ENCODE measurements around the gene WDR18. TPM values are rescaled to one million over a fixed set of nuclear protein-coding genes. Genes with fewer than 3 reads are reported as not detected.

The WDR18 gene
- total RNA-seq, 2 experiments from 2014 or later: 71.6 to 87.8 TPM

DNA sequence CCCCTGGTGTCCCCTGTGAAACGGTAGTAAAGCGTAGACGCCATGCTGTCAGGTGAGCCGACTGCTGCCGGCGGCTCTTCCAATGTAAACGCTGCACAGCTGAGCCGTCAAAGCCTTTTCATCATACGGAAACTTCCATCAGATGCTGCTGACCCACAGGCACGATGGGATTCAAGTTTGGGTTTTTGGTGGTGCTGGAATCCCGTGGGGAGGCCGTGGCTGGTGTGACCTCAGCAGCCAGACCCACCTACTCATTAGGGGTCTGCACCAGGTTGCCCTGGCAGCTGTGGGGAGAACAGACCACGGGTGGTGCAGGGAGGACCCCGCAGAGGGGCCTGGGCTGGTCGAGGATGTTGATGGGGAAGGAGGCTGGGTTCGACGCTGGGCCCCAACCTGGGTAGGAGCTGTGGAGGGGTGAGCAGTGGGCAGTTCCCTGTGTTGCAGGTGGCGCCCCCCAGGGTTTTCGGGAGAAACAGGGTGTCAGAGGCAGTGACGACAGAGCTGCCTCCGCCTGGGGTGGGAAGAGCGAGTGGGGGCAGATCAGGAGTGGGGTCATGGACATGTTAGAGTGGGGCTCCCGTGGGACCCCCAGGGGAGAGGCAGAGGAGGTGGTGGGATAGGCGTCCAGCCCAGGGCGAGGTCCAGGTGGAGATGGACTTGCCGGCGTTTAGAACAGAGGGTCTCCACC is 22.7 kb downstream of the WDR18 start:
- POLR2A ChIA-PET: interaction anchor here (1.2 kb wide), 1 partner anchor 13 kb away, joined by 4 read pairs; no protein-coding TSS in a partner anchor
- Mint-ChIP-seq H3K36me3 (ENCODE audit: low read depth) (peaks cover 4% of the 10 kb centered on the region), H3K9me3 (ENCODE audit: low read depth) (no peaks in the 10 kb centered on the region), H3K4me1 (no peaks in the 10 kb centered on the region), H3K27me3 (peaks cover 5% of the 10 kb centered on the region), H3K27ac (no peak overlapping the region), H3K4me3 (no peak overlapping the region)
- CTCF ChIA-PET: interaction anchor here (0.8 kb wide), 2 partner anchors 8 to 10 kb away, joined by 3 to 7 read pairs; no protein-coding TSS in a partner anchor
- intact Hi-C loops (cut with DNase I, micrococcal nuclease): no loop called here
- DNase-seq: no peak
- no peak for ATAC-seq

DNA sequence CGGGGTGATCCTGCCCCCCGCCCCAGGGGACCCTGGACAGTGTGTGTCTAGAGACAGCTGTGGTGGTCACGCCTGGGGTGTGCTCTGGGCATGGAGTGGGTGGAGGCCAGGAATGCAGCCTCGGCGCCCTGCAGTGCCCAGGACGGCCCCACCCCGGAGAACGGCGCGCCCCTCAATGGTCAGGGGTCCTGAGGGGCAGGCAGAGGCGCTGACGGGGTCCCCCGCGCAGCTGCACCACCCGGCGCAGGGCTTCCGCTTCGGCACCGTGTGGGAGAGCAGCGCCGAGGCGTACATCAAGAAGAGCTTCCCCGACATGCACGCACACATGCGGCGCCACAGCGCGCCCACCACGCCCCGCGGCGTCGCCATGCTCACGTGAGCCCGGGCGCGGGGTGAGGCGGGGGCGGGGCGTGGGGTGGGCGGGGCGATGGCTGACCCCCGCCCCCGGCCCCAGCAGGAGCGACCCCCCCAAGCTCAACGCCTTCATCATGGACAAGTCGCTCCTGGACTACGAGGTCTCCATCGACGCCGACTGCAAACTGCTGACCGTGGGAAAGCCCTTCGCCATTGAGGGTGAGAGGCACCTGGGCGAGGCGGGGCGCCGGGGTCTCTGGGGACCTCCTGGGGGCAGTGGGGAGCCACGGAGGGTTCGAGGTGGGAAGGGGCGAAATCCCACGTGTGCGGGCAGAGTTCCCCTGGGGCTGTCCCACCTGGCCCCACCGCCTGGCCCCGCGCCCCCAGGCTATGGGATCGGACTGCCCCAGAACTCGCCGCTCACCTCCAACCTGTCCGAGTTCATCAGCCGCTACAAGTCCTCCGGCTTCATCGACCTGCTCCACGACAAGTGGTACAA is 23.5 kb downstream of the WDR18 start:
- POLR2A ChIA-PET: interaction anchor here (1.2 kb wide), 1 partner anchor 12 kb away, joined by 4 read pairs; no protein-coding TSS in a partner anchor
- ATAC-seq: no peak
- Mint-ChIP-seq H3K4me1 (no peaks in the 10 kb centered on the region), H3K27me3 (peaks cover 3% of the 10 kb centered on the region), H3K36me3 (ENCODE audit: low read depth) (peaks cover 4% of the 10 kb centered on the region), H3K9me3 (ENCODE audit: low read depth) (no peaks in the 10 kb centered on the region), H3K4me3 (no peak overlapping the region), H3K27ac (no peak overlapping the region)
- intact Hi-C loops (cut with DNase I, micrococcal nuclease): no loop called here
- CTCF ChIA-PET: no interaction called here
- no peak for DNase-seq

DNA sequence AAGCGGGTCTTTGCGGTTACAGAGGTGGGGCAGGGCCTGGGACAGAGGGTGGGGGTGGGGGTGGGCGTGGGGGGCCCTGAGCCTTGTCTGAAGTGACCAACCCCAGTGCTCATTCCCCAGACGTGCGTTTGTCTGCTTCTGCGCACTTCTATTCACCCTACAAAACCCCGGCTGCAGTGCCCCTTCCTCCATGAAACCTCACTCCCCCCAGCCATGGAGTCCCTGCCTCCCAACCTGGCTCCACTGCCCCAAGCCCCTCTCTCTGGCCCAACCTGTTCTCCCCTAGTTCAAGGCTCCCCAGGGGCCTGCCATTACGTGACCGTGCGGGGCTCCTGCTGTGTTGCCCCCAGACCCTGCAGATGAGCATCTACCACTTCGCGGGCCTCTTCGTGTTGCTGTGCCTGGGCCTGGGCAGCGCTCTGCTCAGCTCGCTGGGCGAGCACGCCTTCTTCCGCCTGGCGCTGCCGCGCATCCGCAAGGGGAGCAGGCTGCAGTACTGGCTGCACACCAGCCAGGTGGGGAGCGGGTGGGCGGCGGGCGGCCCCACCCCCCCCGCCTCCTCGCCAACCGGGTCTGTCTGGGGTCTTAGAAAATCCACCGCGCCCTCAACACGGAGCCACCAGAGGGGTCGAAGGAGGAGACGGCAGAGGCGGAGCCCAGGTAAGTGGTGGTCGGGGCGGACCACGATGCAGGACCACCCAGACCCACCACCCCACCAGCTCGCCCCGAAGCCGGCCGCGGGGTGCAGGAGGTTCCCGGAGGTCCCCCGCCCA is 24.3 kb downstream of the WDR18 start:
- H3K9me3 Mint-ChIP-seq (ENCODE audit: low read depth): no peaks in the 10 kb centered on the region
- H3K27me3 Mint-ChIP-seq: no peaks in the 10 kb centered on the region
- intact Hi-C loops (cut with DNase I, micrococcal nuclease): no loop called here
- peaks cover 4% of the 10 kb centered on the region for H3K36me3 Mint-ChIP-seq (ENCODE audit: low read depth)
- POLR2A ChIA-PET: no interaction called here
- no peak overlapping the region for H3K4me3 Mint-ChIP-seq
- H3K27ac Mint-ChIP-seq: no peak overlapping the region
- ATAC-seq (no peak), DNase-seq (no peak)
- CTCF ChIA-PET: no interaction called here
- H3K4me1 Mint-ChIP-seq: no peaks in the 10 kb centered on the region

DNA sequence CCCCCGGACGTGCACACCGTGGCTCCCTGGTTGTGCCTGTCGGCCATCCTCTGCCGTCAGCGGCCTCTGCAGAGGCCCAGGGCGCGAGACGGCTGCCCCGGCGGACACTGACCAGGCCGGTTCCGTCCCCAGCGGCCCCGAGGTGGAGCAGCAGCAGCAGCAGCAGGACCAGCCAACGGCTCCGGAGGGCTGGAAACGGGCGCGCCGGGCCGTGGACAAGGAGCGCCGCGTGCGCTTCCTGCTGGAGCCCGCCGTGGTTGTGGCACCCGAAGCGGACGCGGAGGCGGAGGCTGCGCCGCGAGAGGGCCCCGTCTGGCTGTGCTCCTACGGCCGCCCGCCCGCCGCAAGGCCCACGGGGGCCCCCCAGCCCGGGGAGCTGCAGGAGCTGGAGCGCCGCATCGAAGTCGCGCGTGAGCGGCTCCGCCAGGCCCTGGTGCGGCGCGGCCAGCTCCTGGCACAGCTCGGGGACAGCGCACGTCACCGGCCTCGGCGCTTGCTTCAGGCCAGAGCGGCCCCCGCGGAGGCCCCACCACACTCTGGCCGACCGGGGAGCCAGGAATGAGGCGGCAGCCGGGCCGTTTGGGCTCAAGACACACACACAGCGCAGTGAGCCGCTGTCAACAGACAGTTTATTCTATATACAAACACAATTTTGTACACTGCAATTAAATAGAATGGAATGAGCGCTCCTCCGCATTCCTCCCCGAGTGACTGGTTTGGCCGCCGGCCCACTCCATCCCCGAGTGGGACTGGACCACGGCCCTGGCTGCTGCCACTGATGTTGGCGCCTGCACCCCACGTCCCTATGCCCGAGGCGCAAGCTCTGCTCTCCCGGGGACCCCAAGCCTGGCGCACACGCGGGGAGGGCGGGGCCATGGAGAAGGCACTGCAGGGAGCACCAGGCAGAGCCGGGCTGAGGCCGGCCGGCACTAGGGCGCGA is 25.2 kb downstream of the WDR18 start:
- DNase-seq: no peak
- no peaks in the 10 kb centered on the region for H3K27me3 Mint-ChIP-seq
- H3K4me3 Mint-ChIP-seq: no peak overlapping the region
- ATAC-seq: no peak
- ChIA-PET CTCF (no interaction called here), POLR2A (no interaction called here)
- H3K36me3 Mint-ChIP-seq (ENCODE audit: low read depth): peaks cover 6% of the 10 kb centered on the region
- H3K4me1 Mint-ChIP-seq: no peaks in the 10 kb centered on the region
- intact Hi-C loops (cut with DNase I, micrococcal nuclease): no loop called here
- no peaks in the 10 kb centered on the region for H3K9me3 Mint-ChIP-seq (ENCODE audit: low read depth)
- no peak overlapping the region for H3K27ac Mint-ChIP-seq

DNA sequence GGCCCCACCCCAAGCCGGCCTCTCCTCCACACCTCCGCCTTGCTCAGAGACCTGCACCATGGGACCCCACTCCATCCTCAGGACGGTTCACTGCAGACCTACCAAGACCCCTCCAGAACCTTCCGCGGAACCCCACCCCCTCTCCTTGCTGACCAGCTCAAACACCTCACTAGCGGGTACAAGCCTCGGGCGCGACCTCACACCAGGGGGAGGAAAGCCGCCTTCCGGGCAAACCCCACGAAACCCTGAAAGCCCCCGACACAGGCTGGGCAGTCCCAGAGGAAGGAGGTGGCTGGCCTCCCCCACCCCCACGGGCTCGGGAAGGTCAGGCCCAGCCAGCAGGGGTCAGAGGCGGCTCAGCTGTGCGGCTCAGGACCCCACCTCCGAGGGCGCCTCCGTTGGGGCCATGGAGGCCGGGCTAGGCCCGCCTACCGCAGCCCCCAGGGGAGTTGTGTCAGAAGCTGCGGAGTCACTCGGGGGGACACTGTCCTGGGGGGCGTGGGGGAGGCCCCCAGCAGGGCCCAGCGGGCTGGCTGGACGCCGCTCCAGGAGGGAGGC is 25.9 kb downstream of the WDR18 start:
- ChIA-PET POLR2A (no interaction called here), CTCF (no interaction called here)
- DNase-seq: no peak
- Mint-ChIP-seq H3K27ac (no peak overlapping the region), H3K27me3 (no peaks in the 10 kb centered on the region), H3K36me3 (ENCODE audit: low read depth) (peaks cover 6% of the 10 kb centered on the region), H3K9me3 (ENCODE audit: low read depth) (no peaks in the 10 kb centered on the region), H3K4me1 (no peaks in the 10 kb centered on the region), H3K4me3 (no peak overlapping the region)
- ATAC-seq: no peak
- intact Hi-C loops (cut with DNase I, micrococcal nuclease): no loop called here

DNA sequence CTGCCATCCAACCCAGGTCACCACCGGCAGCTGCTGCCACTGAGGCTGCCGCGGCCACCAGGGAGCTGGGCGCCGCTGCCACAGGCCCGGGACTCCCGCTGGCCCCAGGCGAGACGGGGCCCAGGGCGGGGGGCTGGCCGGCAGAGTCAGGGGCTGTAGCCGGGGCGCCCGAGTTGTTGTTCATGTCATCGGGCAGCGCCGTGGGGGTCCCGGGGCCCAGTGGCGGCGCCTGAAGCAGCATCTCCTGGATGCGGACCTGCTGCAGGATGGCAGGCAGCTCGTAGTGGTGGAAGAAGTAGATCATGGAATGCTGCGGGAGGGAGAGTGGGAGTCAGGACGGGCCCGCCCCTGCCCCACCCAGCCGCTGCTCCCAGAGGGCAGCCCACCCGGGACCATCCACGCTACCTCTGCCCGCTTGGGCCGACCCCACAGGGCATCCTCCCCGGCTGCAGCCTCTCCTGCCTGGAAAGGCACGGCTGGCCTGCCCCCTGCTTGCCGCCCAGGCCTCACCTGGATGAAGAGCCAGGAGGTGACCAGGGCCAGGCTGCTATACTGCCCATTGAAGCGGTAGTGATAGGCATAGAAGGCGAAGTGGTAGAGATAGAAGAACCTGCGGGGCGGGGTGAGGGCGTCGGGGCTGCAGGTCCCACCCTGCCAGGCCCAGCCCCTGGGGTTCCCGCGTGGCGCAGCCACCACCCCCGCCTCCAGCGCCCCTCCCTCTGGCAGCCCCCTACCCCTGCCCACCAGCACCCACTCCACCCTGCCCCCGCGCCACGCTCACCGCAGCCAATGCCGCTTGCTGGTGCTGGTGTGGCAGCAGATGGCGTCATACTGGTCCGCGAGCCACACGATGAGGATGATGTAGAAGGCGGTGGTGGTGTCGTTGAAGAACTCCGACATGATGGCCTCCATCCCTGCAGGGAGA is 26.7 kb downstream of the WDR18 start:
- no peak for ATAC-seq
- Mint-ChIP-seq H3K4me1 (peaks cover 1% of the 10 kb centered on the region), H3K9me3 (ENCODE audit: low read depth) (no peaks in the 10 kb centered on the region), H3K4me3 (no peak overlapping the region), H3K27me3 (no peaks in the 10 kb centered on the region), H3K27ac (no peak overlapping the region), H3K36me3 (ENCODE audit: low read depth) (peaks cover 6% of the 10 kb centered on the region)
- DNase-seq: no peak
- intact Hi-C loops (cut with DNase I, micrococcal nuclease): no loop called here
- ChIA-PET CTCF (no interaction called here), POLR2A (no interaction called here)

DNA sequence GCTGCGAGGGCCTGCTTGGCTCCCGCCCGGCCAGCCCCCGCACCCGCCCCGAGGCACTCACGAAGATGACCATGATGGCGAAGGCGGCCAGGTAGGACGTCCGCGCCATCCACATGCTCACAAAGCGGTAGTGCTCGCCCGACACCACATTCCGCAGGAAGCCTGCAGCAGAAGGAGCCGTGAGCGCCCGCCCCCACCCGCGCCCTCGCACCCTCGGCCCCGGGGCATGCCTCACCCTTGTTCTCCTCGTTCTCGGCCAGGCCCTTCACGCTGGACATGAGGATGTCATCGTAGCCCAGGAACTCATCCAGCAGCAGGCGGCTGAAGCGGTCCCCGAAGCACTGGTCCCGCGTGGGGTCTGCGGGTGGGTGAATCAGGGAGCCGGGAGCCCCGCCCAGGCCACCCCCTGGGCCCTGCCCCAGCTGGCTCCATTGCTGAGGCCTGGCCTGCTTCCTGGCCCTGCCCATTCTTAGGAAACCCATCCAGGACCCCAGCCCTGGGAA is 27.7 kb downstream of the WDR18 start:
- Mint-ChIP-seq H3K4me3 (no peak overlapping the region), H3K27ac (no peak overlapping the region), H3K4me1 (peaks cover 5% of the 10 kb centered on the region), H3K36me3 (ENCODE audit: low read depth) (peaks cover 6% of the 10 kb centered on the region), H3K27me3 (no peaks in the 10 kb centered on the region), H3K9me3 (ENCODE audit: low read depth) (no peaks in the 10 kb centered on the region)
- no peak for DNase-seq
- no peak for ATAC-seq
- intact Hi-C loops (cut with DNase I, micrococcal nuclease): no loop called here
- POLR2A ChIA-PET: no interaction called here
- CTCF ChIA-PET: no interaction called here

DNA sequence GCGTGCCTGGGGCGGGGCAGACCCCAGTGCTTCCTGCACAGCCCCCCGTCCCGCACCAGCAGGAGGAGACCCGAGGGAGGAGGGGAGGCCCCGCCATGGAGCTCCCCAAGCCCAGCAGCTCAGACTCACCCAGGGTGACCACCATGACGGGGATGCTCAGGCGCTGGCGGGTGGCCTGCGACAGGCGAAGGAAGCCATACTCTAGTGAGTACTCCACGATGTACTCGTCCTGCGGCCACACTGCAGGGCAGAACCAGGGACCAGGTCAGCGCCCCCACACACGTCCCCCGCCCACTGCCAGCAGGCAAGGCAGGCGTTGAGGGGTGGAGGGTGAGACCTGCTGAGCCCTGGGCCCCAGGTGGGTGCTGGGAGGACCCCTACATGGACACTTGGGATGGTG is 28.2 kb downstream of the WDR18 start:
- H3K4me3 Mint-ChIP-seq: no peak overlapping the region
- H3K36me3 Mint-ChIP-seq (ENCODE audit: low read depth): peaks cover 6% of the 10 kb centered on the region
- CTCF ChIA-PET: no interaction called here
- no peak overlapping the region for H3K27ac Mint-ChIP-seq
- intact Hi-C loops (cut with DNase I, micrococcal nuclease): no loop called here
- H3K4me1 Mint-ChIP-seq: peaks cover 9% of the 10 kb centered on the region
- no peaks in the 10 kb centered on the region for H3K27me3 Mint-ChIP-seq
- POLR2A ChIA-PET: no interaction called here
- ATAC-seq: no peak
- H3K9me3 Mint-ChIP-seq (ENCODE audit: low read depth): no peaks in the 10 kb centered on the region
- no peak for DNase-seq

DNA sequence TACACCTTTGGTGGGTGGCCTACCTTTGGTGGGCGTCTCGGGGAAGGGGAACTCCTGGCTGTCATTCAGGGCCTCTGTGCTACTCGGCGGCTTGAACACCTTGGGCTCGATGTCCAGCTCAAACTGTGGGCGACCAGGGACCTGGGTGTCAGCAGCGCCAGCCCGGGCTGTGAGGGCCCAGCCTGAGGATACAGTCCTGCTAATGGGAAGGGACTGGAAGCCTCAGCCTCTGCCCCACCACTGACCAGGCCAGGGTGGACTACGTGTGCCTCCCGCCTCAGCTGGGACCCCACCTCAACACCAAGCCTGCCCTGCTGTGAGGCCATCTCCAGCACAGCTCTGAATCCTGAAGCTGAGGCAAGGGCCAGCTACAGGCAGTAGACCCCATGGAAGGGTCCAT is 29.1 kb downstream of the WDR18 start:
- POLR2A ChIA-PET: interaction anchor here (0.6 kb wide), 1 partner anchor 248 kb away, joined by 5 read pairs; no protein-coding TSS in a partner anchor
- no peak for DNase-seq
- no peak overlapping the region for H3K27ac Mint-ChIP-seq
- no peaks in the 10 kb centered on the region for H3K27me3 Mint-ChIP-seq
- CTCF ChIA-PET: interaction anchor here (0.6 kb wide), 1 partner anchor 309 kb away, joined by 3 read pairs; no protein-coding TSS in a partner anchor
- intact Hi-C loops (cut with DNase I, micrococcal nuclease): no loop called here
- H3K36me3 Mint-ChIP-seq (ENCODE audit: low read depth): peaks cover 6% of the 10 kb centered on the region
- no peak overlapping the region for H3K4me3 Mint-ChIP-seq
- H3K4me1 Mint-ChIP-seq: peaks cover 18% of the 10 kb centered on the region
- no peaks in the 10 kb centered on the region for H3K9me3 Mint-ChIP-seq (ENCODE audit: low read depth)
- ATAC-seq: no peak

Data from activated CD4-positive, alpha-beta T cell treated with anti-CD3 and anti-CD28 coated beads for 36 hours (primary cell).